Stimulated activated CD8-positive, alpha-beta memory T cell treated with anti-CD3 and anti-CD28 coated beads, Interleukin-15, amount 100 ng/mL, for 48 hours (primary cell): ENCODE results near the gene ATG4B.
"Not testable (repeated sequence)": the region's sequence is repeated elsewhere in the genome, so short reads cannot be mapped to it uniquely, and the experiment has no call there.

Experiments used
- DNase-seq, 2 donors: peaks; one replicate each; pipeline ENCODE4 v3.0.0-alpha.2; 2020; ENCODE audit warnings: low read depth in 2 of 2

The ATG4B gene

DNA sequence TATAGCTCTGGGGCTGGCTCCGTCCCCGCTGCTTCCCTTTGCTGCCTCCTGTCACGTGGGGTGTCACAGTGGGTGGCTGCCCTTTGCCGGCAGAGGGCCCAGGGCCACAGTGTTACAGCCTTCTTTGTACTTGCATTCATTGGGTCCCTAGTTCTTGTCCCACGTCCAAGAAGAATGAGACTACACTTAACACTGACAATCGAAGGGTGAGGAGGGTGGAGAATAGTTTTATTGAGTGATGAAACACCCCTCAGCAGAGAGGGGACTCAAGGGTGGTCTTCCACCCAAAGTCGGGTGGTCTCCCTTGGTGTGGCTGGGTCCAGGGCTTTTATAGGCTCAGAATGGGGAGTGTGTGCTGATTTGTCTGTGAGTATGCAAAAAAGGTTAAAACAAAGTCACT is 1.9 kb downstream of the ATG4B start:
- no peak for DNase-seq

DNA sequence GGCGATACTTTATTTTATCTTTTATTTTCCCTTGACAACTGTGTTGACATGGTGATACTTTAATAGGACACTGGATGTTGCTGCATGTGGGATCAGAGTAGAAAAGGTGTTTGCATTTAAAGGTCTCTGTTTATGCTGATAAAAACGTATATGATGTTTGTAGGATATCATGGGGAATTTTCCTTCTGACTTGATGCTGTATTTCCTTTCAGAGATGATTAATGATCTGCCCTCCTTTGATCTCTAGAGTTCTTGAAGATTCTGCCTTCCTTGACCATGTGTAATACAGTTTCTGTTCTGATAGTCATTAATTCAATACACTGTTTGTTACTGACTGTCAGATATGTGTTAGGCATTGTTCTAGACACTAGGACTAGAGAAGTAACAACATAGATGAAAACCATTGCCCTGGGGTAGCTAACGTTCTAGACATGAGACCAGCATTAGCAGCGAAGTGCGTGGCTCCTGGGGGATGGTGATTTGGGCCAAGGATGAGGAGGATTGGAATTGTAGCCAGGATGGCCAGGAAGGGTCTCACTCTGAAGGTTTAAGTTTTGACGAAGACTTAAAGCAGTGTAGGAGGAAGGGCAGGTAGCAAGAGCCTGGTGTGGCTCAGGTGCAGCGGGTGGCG is 2.8 kb downstream of the ATG4B start:
- DNase-seq = no peak

DNA sequence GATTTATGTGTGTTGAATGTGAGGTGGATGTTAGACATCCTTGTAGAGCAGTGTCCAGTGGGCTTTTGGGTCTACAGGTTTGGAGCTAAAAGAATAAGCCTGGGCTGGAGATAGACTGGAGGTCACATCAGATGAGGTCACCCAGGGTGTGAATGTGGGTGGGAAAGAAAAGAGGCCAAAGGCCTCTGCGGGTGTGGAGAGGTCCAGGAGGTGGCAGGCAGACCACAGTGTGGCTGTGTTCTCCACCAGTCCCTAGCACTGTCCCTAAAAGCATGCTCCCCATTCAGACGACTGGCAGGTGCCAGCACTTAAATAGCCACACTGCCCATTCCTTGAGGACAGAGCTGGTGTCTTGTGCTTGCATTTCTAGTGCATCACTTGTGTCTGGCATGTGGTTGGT is 4.1 kb downstream of the ATG4B start:
- DNase-seq = no peak

GRCh38 chr2:241645056-241645914 is 7.8 kb downstream of the ATG4B start:
- DNase-seq = no peak

DNA sequence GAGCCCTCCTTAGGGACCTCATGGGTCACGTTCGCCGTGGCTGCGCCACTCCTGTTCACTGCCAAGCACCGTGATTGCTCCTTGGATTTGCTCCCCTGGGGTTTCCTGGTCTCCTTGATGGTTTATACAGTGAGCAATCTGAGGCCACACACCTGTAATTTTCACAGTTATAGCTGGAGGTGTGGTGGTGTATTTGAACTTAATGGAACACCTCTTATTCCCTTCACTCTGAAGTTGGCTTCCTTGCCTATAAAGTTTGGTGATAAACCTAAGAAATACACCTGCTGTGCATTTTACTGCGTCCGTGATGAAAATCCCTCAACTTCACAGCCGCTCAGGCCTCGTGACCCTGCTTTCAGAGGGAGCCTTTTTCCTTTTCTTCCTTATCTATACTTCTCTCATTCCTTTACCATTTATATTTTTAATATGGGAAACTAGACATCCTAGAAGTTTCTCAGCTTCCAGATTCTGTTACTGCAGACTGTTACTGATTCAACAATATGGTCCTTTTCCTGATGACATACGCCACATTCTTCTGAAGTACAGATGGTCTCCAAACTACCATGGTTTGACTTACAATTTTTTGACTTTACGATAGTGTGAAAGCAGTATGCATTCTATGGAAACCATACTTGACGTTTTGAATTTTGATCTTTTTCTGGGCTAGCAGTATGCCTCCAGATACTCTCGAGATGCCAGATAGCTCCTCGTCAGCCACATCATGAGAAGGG is 8.6 kb downstream of the ATG4B start:
- DNase-seq = no peak

GRCh38 chr2:241648453-241648852 is 11.0 kb downstream of the ATG4B start:
- DNase-seq = no peak

DNA sequence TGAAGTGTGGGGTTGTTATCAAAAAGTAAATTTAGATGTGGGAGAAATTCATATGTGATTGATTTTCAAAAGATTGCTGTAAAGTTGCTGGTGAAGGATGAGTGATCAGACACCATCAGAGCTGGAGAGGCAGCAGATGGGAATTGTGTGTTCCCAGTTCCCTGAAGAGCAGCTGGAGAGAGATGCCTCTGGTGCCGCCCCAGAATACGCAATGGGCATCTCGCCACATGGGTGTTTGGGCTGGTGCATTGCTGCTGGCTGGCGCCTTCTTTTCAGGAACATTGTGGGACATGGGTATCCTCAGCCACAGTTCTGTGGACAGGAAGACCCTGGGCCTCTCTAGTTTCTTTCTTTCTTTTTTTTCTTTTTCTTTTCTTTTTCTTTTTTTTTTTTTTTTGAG is 11.9 kb downstream of the ATG4B start:
- no peak for DNase-seq

DNA sequence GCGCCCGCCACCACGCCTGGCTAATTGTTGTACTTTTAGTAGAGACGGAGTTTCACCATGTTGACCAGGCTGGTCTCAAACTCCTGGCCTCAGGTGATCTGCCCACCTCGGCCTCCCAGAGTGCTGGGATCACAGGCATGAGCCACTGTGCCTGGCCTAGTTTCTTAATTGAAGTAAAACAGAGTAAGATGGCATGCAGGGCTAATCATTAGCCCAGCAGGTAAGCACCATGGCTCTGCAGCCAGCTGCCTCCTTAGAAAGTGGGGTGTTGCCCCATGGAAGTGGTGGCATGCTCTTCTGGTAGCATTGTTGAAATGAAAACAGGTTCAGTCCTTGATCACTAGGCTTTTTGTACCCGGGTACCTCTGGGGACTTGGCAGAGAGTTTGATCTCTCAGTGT is 12.4 kb downstream of the ATG4B start:
- no peak for DNase-seq

DNA sequence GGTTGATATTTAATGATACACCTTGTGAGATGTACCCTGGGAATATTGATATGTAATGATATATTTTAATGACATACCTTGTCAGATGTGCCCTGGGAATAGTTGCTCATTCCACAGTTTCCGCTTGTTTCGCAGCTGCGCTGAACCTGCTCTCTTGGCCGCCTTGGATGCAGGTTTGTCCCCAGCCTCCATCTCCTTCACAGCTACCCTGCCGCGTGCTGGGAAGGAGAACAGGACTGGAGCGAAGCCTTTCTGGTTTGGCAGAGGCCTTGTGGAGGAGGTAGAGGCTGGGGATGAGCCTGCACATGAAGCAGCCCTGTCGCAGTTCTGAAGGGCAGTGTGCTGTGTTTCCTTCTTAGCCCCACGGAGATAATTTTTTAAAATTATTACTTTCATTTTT is 14.6 kb downstream of the ATG4B start:
- no peak for DNase-seq

DNA sequence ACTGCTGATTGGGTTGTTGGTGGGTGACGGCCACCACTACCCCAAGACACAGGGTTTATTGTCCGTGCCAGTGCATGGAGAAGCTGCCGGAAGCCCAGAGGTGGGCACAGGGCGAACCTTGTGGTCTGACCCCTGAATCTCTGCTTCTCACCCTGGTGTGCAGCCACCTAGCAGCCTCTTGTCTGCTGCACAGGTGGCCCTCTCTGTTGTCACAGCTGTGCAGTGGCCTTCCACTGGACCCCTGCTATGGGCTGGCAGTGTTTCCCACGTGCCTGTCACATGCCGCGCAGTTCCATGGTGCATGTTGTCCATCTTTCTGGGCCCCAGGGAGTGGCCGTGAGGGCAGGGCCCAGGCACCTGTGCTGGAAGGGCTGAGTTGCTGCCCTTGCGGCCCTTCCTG is 15.2 kb downstream of the ATG4B start:
- no peak for DNase-seq

- no peak for DNase-seq
Measured at GRCh38 chr2:241653210-241653750, 15.8 kb downstream of the ATG4B start.

DNA sequence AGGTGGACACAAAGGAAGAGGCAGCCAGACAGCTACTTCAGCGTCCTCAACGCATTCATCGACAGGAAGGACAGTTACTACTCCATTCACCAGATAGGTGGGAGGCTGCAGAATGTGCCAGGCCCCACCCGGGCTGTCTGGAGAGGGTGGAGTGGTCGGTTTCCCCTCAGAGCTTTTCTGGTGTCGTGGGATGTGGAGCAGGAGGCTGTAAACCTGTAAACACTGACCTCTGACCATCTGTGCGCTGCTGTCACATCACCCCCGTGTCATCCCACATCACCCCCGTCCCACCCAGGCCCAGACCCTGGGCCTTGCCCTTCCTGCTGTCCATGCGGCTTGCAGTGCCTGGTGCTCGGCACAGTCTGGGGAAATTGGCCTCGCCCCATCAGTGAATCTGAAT is 17.1 kb downstream of the ATG4B start:
- no peak for DNase-seq

- no peak for DNase-seq
Measured at GRCh38 chr2:241655516-241656189, 18.2 kb downstream of the ATG4B start.

- DNase-seq = no peak
Measured at GRCh38 chr2:241656190-241656741, 18.8 kb downstream of the ATG4B start.

DNA sequence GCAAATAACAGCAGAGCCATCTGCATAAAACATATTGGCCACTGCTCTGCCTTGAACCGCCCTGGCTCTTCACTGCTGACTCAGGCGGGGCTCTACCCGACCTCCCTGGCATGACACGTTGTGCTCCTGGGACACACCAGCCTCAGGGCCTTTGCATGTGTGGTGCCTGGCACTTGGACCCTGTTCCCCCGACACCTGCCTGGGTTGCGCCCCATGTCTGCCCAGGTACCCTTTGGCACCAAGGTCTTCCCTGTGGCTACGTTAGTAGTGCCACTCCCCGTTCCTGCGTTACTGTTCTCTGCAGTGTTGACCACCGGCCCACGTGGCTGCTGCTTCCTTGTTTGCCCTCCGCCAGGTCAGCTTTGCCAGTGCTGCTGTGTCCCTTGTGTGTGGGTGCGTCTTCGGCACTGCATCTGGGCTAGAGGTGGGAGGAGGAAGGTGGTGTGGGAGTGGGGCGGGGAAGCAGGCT is 20.3 kb downstream of the ATG4B start:
- no peak for DNase-seq

DNA sequence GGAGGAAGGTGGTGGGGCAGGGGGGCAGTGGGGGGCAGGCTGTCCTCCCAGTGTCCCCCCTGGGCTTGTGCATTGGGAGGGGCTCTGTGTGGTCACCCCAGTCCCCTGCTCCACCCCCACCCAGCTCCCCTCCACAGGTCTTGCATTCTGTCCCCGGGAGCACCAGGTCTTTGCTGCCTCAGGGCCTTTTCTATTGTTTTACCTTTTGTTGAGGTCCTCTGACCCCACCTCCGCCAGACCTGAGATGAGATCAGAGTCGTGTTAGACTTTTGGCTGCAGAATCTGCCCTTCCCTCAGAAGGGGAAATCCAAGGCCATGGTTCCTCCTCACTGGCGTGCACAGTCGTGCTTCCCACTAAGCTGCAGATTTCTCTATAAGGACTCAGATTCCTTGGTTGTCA is 20.8 kb downstream of the ATG4B start:
- DNase-seq = no peak

DNA sequence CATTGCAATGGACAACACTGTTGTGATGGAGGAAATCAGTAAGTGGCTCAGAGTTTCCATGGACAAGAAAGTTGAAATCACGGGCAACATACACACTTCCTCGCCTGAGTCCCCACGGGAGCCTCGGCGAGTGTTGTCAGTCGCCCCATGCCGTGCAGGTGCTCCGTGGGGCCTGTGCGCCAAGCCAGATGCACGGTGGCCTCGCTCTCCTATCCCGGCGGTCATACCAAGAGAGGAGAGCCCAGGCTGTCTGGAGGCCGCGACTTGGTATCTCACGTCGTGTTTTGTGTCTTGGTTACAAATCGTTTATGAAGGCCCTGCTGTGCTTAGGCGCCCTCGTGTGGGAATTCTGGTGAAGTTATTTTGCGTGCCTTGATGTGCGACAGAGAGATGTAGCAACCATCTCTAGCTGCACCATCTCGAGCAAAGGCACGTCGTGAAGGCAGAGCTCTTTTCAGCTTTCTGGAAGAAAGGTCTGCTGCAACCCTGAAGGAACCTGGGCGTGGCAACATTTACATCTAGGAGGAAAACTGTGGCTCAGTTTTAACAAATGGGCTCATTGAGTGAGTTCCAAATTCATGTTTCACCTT is 21.8 kb downstream of the ATG4B start:
- DNase-seq = no peak

GRCh38 chr2:241660593-241661213 is 23.2 kb downstream of the ATG4B start:
- no peak for DNase-seq

DNA sequence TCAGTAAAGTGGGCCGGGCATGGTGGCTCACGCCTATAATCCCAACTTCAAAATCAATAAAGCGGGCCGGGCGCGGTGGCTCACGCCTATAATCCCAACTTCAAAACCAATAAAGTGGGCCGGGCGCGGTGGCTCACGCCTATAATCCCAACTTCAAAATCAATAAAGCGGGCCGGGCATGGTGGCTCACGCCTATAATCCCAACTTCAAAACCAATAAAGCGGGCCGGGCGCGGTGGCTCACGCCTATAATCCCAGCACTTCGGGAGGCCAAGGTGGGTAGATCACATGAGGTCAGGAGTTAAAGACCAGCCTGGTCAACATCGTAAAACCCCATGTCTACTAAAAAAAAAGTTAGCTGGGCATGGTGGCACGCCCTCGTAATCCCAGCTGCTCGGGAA is 25.2 kb downstream of the ATG4B start:
- DNase-seq = not testable (repeated sequence)

GRCh38 chr2:241665731-241666440 is 28.4 kb downstream of the ATG4B start:
- DNase-seq = no peak
